Sciatic nerve (tissue), 2 donors: ENCODE results near the gene SLC30A9. TPM values are rescaled to one million over a fixed set of nuclear protein-coding genes. Genes with fewer than 3 reads are reported as not detected.

ENCODE experiments used
- ATAC-seq: fragments of 200-7000 bp; cut with Tn5 transposase; one replicate; pipeline ENCODE4 v1.9.1; 2020; ENCODE audit warnings: mild to moderate bottlenecking, moderate library complexity
- DNase-seq: peaks from one replicate; pipeline ENCODE4 v3.0.0-alpha.2; 2020; ENCODE audit warnings: low spot score
- intact Hi-C: fragments of 100-400 bp; cut with DNase I; formaldehyde crosslinking; loops from one replicate; pipeline ENCODE4 v1.14.2; 2022
- total RNA-seq: library from RNA; stranded (reverse); fragmentation: NEBNext Ultra II Directional; extraction: Animal tissue kit (Norgen Biotek cat#: 25700); gene quantifications from one replicate; pipeline ENCODE4 v1.2.1, GENCODE V29; 2021
- donor health status: DM: no; HTN: no; CAD: no.
- donor health status: DM: no; HTN: no; CAD: no.

SLC30A9 gene
- 55.1 TPM for total RNA-seq

GRCh38 chr4:41990365-41991111 is at the start of gene SLC30A9:
TSS of gene SLC30A9 (plus strand) at chr4:41990530. CDS start at chr4:41990652, 122 bp downstream.
- ATAC-seq = peak; percentile 100
- intact Hi-C loops = no loop called here

GRCh38 chr4:41940834-41941233 is 49.5 kb upstream of the SLC30A9 start:
- no peak for ATAC-seq
- DNase-seq = no peak
- intact Hi-C loops = no loop called here

More at GRCh38 chr4:41990365-41991111, at the start of gene SLC30A9:
- peak; percentile 97 for DNase-seq

- no peak for ATAC-seq
- no peak for DNase-seq
- intact Hi-C loops = no loop called here
Observed at GRCh38 chr4:41943506-41943905, 46.8 kb upstream of the SLC30A9 start.

GRCh38 chr4:41944089-41944488 is 46.2 kb upstream of the SLC30A9 start:
- DNase-seq (no peak), ATAC-seq (no peak)
- intact Hi-C loops = no loop called here

GRCh38 chr4:41949531-41949930 is 40.8 kb upstream of the SLC30A9 start:
- DNase-seq (no peak), ATAC-seq (no peak)
- intact Hi-C loops = loop anchor here (5.0 kb wide), 1 partner anchor 573 kb away; no protein-coding TSS in a partner anchor

- intact Hi-C loops = no loop called here
- DNase-seq (no peak), ATAC-seq (no peak)
Observed at GRCh38 chr4:41957634-41958033, 32.7 kb upstream of the SLC30A9 start.

GRCh38 chr4:41963105-41963504 is 27.2 kb upstream of the SLC30A9 start:
- DNase-seq = no peak
- intact Hi-C loops = no loop called here
- ATAC-seq = no peak

- intact Hi-C loops = no loop called here
- no peak for DNase-seq
- no peak for ATAC-seq
Observed at GRCh38 chr4:41964401-41964800, 25.9 kb upstream of the SLC30A9 start.

- no peak for ATAC-seq
- intact Hi-C loops = no loop called here
Observed at GRCh38 chr4:41967392-41967791, 22.9 kb upstream of the SLC30A9 start.

GRCh38 chr4:41969671-41970070 is 20.7 kb upstream of the SLC30A9 start:
- DNase-seq (no peak), ATAC-seq (no peak)
- intact Hi-C loops = no loop called here

More at GRCh38 chr4:41967392-41967791, 22.9 kb upstream of the SLC30A9 start:
- no peak for DNase-seq

- DNase-seq = no peak
- no peak for ATAC-seq
- intact Hi-C loops = no loop called here
Observed at GRCh38 chr4:41975341-41975740, 15.0 kb upstream of the SLC30A9 start.

- DNase-seq (no peak), ATAC-seq (no peak)
- intact Hi-C loops = no loop called here
Observed at GRCh38 chr4:41976775-41977516, 13.4 kb upstream of the SLC30A9 start.

- intact Hi-C loops = no loop called here
- no peak for ATAC-seq
- no peak for DNase-seq
Observed at GRCh38 chr4:41977709-41978108, 12.6 kb upstream of the SLC30A9 start.

GRCh38 chr4:41981456-41981855 is 8.9 kb upstream of the SLC30A9 start, which contains the start of gene DCAF4L1:
TSS of gene DCAF4L1 (plus strand) at chr4:41981756. CDS start at chr4:41981793, 37 bp downstream.
- intact Hi-C loops = no loop called here
- no peak for ATAC-seq

GRCh38 chr4:41982716-41983115 is 7.6 kb upstream of the SLC30A9 start:
- no peak for DNase-seq
- intact Hi-C loops = no loop called here

More at GRCh38 chr4:41981456-41981855, 8.9 kb upstream of the SLC30A9 start, which contains the start of gene DCAF4L1:
- DNase-seq = no peak

GRCh38 chr4:41985151-41985550 is 5.2 kb upstream of the SLC30A9 start:
- intact Hi-C loops = no loop called here
- ATAC-seq = no peak
- no peak for DNase-seq

More at GRCh38 chr4:41982716-41983115, 7.6 kb upstream of the SLC30A9 start:
- no peak for ATAC-seq

GRCh38 chr4:41989994-41990364 is 351 bp upstream of the SLC30A9 start:
- intact Hi-C loops = no loop called here
- DNase-seq = no peak
- ATAC-seq = peak; percentile 27

- DNase-seq (no peak), ATAC-seq (no peak)
Observed at GRCh38 chr4:41991916-41992767, 1.8 kb downstream of the SLC30A9 start.

More at GRCh38 chr4:41991916-41992767, 1.8 kb downstream of the SLC30A9 start:
- intact Hi-C loops = no loop called here
